ENCODE data around the gene WWOX. TPM values are rescaled to one million over a fixed set of nuclear protein-coding genes. Genes with fewer than 3 reads are reported as not detected.

Gene WWOX
- total RNA-seq, 6 donors from 2014 or later: 18.7 to 167 (median 31.0) TPM

DNA sequence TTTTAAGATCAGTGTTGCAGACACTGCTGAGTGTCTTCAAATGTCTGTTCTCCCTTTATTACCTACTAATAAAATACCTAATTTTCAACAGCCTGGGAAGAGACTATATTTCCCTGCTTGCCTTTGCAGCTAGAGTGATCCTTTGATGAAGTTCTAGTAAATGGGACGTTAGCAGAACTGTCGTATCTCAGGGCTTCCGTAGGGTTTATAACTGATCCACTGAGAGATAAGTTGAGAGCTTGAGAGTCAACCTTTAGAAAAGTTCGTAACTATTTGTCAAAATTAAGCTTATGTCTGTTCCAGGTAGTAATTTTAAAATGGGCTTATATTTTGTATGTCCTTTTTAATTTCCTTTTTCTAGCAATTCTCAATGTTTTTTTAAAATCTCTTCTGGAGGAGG lies 974.1 kb downstream of the WWOX start:
- H3K27ac ChIP-seq: no peak overlapping the region
- TF ChIP-seq POLR2A (IDR thresholded peaks at IDR 0.05): no peak
- no peak for TF ChIP-seq EP300 (IDR thresholded peaks at IDR 0.05)
- TF ChIP-seq, protein P1, sequence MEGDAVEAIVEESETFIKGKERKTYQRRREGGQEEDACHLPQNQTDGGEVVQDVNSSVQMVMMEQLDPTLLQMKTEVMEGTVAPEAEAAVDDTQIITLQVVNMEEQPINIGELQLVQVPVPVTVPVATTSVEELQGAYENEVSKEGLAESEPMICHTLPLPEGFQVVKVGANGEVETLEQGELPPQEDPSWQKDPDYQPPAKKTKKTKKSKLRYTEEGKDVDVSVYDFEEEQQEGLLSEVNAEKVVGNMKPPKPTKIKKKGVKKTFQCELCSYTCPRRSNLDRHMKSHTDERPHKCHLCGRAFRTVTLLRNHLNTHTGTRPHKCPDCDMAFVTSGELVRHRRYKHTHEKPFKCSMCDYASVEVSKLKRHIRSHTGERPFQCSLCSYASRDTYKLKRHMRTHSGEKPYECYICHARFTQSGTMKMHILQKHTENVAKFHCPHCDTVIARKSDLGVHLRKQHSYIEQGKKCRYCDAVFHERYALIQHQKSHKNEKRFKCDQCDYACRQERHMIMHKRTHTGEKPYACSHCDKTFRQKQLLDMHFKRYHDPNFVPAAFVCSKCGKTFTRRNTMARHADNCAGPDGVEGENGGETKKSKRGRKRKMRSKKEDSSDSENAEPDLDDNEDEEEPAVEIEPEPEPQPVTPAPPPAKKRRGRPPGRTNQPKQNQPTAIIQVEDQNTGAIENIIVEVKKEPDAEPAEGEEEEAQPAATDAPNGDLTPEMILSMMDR (IDR thresholded peaks at IDR 0.05): no peak
- no peak for TF ChIP-seq POLR2AphosphoS5 (IDR thresholded peaks at IDR 0.05)
- DNase-seq (no peak), ATAC-seq (ENCODE audit: low FRiP score in 2 of 2) (no peak)
- peaks cover 0 to 5% (median 0%) of the 10 kb centered on the region in 4 donors for H3K4me1 ChIP-seq
- WGBS, 2 donors: 68 to 78% methylated on average over 4 of the region's 4 CpGs
- no peaks in the 10 kb centered on the region for H3K9me3 ChIP-seq
- no peaks in the 10 kb centered on the region for H3K36me3 ChIP-seq
- H3K27me3 ChIP-seq: no peaks in the 10 kb centered on the region
- H3K4me3 ChIP-seq: no peak overlapping the region

DNA sequence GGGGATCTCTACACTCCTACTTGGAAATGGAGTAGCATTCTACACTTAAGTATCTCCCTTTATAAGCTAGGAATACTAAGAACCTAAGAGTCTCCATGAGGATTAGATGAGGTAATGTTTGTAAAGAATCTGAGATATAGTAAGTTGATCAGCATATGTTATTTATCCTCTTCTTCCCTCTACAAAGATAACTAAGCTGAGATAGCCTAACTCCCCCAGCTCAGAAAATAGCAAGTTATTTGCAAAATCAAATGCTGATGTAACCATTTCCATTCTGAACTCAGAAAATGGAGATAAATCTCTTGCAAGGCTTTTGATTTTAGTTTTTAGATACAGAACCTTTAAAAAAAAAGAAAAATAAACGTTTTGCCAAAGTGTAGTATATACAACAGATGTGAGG lies 975.1 kb downstream of the WWOX start:
- H3K27me3 ChIP-seq: no peaks in the 10 kb centered on the region
- H3K9me3 ChIP-seq: no peaks in the 10 kb centered on the region
- no peak overlapping the region for H3K27ac ChIP-seq
- no peak for ATAC-seq (ENCODE audit: low FRiP score in 2 of 2)
- no peak for DNase-seq
- TF ChIP-seq, protein P1 (IDR thresholded peaks at IDR 0.05): no peak
- 10 to 13% methylated on average over 1 of the region's 1 CpG for WGBS, 2 donors
- H3K36me3 ChIP-seq: no peaks in the 10 kb centered on the region
- no peak overlapping the region for H3K4me3 ChIP-seq
- H3K4me1 ChIP-seq: peaks cover 0 to 5% (median 0%) of the 10 kb centered on the region in 4 donors

DNA sequence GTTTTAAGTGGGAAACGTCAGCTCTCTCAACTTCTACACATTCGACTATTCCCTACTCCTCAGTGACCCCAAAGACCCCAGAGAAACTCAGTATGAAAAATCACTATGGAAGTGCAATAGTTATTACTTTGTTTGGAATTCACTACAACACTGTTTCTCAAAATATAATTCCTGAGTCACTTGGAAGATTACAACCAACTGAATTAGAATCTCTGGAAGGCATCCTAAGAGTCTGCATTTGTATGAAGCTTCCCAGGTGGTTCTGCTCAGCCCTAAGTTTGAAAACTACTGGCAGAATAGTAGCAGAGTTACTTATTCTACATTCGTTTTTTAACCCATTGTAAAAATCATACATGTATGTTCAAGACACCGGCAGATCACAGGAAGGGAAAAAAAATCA lies 975.5 kb downstream of the WWOX start:
- Histone ChIP-seq H3K4me3 (no peak overlapping the region), H3K27me3 (no peaks in the 10 kb centered on the region), H3K4me1 (peaks cover 0 to 5% (median 0%) of the 10 kb centered on the region in 4 donors), H3K36me3 (no peaks in the 10 kb centered on the region), H3K9me3 (no peaks in the 10 kb centered on the region), H3K27ac (no peak overlapping the region)
- DNase-seq (no peak), ATAC-seq (ENCODE audit: low FRiP score in 2 of 2) (no peak)
- 59 to 62% methylated on average over 4 of the region's 4 CpGs for WGBS, 2 donors
- TF ChIP-seq POLR2AphosphoS5 (IDR thresholded peaks at IDR 0.05) (no peak), POLR2A (IDR thresholded peaks at IDR 0.05) (no peak), EP300 (IDR thresholded peaks at IDR 0.05) (no peak)
- TF ChIP-seq, protein P1 (IDR thresholded peaks at IDR 0.05): no peak

DNA sequence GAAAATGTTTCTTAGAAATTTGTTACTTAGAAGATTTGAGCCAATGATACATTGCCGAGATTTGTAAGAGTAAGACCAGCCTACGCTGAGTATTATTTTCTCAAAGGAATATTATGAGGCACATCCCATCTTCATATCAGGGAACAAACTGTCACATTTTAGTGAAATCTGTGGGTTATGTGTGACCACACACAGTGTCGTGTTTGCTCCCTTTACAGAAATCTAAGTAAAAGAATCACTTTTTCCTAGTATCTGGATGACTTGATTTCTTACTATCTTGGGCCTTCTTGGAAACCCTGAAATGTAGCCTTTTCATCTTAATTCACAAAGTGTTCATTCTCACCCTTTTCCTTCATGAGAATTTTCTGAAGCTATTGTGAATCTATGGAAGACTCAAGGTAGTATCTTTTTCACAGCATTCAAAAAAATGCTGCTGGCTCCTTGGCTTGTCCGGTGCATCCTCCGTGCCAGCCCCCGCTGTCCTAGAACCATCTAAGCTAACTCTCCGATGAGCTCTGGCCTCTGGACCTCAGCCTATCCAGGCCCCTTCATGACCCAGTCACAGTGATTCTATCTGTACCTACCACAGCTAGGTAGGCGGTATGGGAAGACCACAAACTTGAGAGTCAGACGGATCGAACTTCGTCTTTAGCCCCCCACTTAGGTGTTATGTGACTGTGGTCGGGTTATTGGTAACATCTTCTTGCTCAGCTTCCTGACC lies 976.8 kb downstream of the WWOX start:
- no peak for TF ChIP-seq POLR2A (IDR thresholded peaks at IDR 0.05)
- no peak for TF ChIP-seq EP300 (IDR thresholded peaks at IDR 0.05)
- TF ChIP-seq POLR2AphosphoS5 (IDR thresholded peaks at IDR 0.05): no peak
- TF ChIP-seq, protein P1 (IDR thresholded peaks at IDR 0.05): no peak
- Histone ChIP-seq H3K9me3 (no peaks in the 10 kb centered on the region), H3K4me1 (peaks cover 0 to 3% (median 0%) of the 10 kb centered on the region in 4 donors), H3K36me3 (no peaks in the 10 kb centered on the region), H3K27me3 (no peaks in the 10 kb centered on the region), H3K4me3 (no peak overlapping the region), H3K27ac (no peak overlapping the region)
- DNase-seq (no peak), ATAC-seq (ENCODE audit: low FRiP score in 2 of 2) (no peak)
- 91 to 95% methylated on average over 12 of the region's 12 CpGs for WGBS, 2 donors

DNA sequence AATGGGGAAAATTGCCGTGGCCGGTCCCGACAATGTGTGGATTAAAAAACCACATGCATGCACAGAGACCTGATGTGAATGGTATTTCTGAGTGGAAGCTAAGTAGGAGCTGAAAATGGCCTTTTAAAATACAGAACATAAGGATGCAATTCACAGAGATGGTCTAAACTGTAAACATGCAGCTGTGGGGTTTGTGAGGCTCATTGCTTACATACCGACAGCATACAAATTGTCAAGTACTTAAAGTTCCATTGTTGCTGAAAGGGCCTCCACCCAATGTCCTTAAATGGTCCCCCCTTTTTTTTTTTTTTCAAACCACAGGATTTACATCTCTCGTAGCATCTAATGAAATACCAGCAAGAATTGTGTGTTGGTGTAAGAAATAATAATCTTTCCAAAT lies 977.9 kb downstream of the WWOX start:
- no peak for TF ChIP-seq EP300 (IDR thresholded peaks at IDR 0.05)
- no peak for TF ChIP-seq POLR2A (IDR thresholded peaks at IDR 0.05)
- TF ChIP-seq, protein P1 (IDR thresholded peaks at IDR 0.05): no peak
- no peak for TF ChIP-seq POLR2AphosphoS5 (IDR thresholded peaks at IDR 0.05)
- no peaks in the 10 kb centered on the region for H3K36me3 ChIP-seq
- ATAC-seq (ENCODE audit: low FRiP score in 2 of 2): no peak
- H3K27me3 ChIP-seq: no peaks in the 10 kb centered on the region
- no peak overlapping the region for H3K27ac ChIP-seq
- H3K9me3 ChIP-seq: no peaks in the 10 kb centered on the region
- H3K4me1 ChIP-seq: no peaks in the 10 kb centered on the region
- no peak overlapping the region for H3K4me3 ChIP-seq
- no peak for DNase-seq
- WGBS, 2 donors: 89 to 90% methylated on average over 5 of the region's 5 CpGs
